A673 (cell line): ENCODE data around the gene MUC22.

Source experiments
- CTCF ChIP-seq: fragments of 300-800, 200-600 bp; sonication (generic); conservative IDR thresholded peaks from 2 replicates; pipeline ENCODE4 v1.5.1; 2017; ENCODE audit warnings: low read depth, mild to moderate bottlenecking, antibody characterized with exemption, low read length, moderate library complexity, mixed read lengths
- EZH2 ChIP-seq: fragments of 200-600 bp; sonication (generic); IDR thresholded peaks from 2 replicates; pipeline ENCODE4 v1.6.1; 2017; ENCODE audit warnings: borderline replicate concordance, low read depth, mild to moderate bottlenecking, mixed read lengths, antibody characterized with exemption, low read length; ENCODE audit not compliant: poor library complexity, severe bottlenecking

- no peak for TF ChIP-seq EZH2
- TF ChIP-seq CTCF: no peak
Measured at GRCh38 chr6:30985490-30985889, 24.8 kb upstream of the MUC22 start.
